Activated T-helper 1 cell treated with Interleukin-2 at 50 U/mL for 16 hours (primary cell): Measurements from ENCODE around the gene PTPRK.
"Not testable (repeated sequence)": the region's sequence is repeated elsewhere in the genome, so short reads cannot be mapped to it uniquely, and the experiment has no call there.

ENCODE experiments used
- DNase-seq: peaks from one replicate; pipeline ENCODE4 v3.0.0-alpha.2; 2020; ENCODE audit warnings: low read depth

PTPRK gene

GRCh38 chr6:128438393-128438792 is 82.0 kb downstream of the PTPRK start:
- no peak for DNase-seq

DNA sequence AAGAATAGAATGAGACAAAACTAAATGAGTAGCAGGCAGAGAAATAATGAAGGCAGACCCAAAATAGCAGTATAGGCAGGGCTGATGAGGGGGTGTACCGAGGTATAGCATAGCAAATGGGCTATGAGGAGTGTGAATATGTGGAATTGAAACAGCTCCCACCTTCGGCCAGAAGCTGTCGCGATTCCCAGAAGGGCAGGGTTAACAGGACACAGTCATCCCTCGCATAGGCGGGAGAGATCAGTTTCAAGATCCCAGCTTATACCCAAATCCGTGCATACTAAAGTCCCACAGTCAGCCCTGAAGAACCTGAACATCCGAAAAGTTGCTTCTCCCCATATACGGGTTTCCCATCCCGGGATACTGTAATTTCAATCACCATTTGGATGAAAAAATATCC is 82.7 kb downstream of the PTPRK start:
- no peak for DNase-seq

DNA sequence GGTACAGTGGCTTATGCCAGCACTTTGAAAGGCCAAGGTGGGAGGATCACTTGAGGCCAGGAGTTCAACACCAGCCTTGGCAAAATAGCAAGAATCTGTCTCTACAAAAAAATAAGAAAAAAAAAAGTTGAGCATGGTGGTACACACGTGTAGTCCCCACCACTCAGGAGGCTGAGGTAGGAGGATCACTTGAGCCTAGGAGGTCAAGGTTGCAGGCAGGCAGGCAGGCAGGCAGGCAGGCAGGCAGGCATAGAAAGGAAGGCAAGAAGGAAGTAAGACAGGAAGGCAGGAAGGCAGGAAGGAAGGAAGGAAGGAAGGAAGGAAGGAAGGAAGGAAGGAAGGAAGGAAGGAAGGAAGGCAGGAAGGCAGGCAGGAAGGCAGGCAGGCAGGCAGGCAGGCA is 85.6 kb downstream of the PTPRK start:
- DNase-seq, result not testable (repeated sequence)

DNA sequence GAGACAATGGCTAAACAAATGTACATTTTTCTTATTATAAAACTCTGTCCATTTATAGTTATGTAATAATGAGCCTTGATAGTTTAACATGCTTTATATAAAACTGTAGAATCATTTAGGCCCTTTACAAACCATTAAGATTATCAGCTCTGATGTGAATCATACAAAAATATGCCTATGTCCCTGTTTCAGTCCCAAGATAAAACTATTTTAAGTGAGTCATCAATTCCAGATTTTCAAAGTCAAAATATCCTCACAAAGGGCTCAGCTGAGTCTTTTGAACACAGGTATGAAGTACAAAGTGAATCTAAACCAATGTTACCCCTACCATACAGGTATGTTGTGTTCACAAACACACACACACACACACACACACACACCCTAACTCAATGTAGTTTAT is 88.0 kb downstream of the PTPRK start:
- DNase-seq, result no peak

- no peak for DNase-seq
These were observed 93.3 kb downstream of the PTPRK start for GRCh38 chr6:128427139-128427538.

GRCh38 chr6:128425856-128426255 is 94.5 kb downstream of the PTPRK start:
- DNase-seq, result no peak

DNA sequence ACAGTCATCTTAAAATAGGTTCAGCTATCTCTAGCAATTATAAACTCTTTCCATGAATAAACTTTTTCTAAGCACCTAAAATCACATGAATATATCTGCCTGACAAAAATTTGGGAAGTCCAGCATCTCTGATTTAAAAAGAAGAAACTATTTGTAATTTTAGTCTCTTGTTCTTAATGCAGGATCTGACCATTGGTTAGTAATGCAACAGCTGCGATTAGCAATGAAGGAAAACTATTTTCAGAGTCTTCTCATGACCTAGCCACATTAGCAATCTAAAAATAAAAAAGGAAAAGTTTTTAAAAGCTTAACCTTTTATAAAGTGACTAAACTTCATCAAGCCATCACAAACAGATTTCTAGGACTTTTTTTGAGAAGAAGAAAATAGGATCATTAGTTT is 97.5 kb downstream of the PTPRK start:
- DNase-seq, result no peak

GRCh38 chr6:128422200-128422599 is 98.2 kb downstream of the PTPRK start:
- DNase-seq, result no peak

- DNase-seq, result no peak
These were observed 98.6 kb downstream of the PTPRK start for GRCh38 chr6:128421788-128422187.

GRCh38 chr6:128417698-128418097 is 102.7 kb downstream of the PTPRK start:
- no peak for DNase-seq

DNA sequence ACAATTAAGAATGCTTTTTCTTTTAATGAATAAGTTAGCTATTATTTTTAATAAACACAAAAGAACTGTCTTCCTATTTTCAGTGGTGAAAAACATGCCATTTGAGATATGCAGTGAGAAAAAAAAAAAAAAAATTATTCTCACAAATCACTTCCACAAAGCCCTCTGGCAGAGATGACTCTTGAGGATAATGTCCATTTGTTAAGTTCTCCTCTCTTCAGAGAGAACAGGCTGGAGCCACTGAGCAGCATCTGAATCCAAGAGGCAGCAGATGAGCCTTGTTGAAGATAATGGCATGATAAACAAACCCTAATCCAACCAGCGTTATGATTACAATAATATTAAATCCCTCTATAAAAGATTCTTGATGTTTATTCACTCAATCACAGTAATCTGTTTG is 105.0 kb downstream of the PTPRK start:
- DNase-seq, result no peak

GRCh38 chr6:128414943-128415342 is 105.5 kb downstream of the PTPRK start:
- no peak for DNase-seq

GRCh38 chr6:128413291-128413690 is 107.1 kb downstream of the PTPRK start:
- no peak for DNase-seq

- DNase-seq, result no peak
These were observed 107.7 kb downstream of the PTPRK start for GRCh38 chr6:128412680-128413079.

DNA sequence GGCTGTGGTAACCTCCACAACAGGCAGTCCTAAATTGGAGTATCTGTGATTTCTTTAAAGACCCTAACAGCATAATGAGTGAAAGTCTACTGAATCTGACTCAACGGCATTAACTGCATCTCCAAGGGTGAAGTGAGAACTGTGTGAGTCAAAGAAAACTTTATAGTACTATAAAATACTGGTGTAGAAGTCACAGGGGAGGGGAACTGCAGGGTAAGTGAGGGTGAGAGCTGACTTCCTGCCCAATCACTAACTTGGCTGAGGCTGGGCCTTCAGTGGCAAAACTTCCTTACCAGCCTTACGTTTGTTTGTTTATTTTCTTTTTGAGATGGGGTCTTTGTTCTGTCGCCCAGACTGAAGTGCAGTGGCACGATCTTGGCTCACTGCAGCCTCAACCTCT is 109.8 kb downstream of the PTPRK start:
- no peak for DNase-seq

DNA sequence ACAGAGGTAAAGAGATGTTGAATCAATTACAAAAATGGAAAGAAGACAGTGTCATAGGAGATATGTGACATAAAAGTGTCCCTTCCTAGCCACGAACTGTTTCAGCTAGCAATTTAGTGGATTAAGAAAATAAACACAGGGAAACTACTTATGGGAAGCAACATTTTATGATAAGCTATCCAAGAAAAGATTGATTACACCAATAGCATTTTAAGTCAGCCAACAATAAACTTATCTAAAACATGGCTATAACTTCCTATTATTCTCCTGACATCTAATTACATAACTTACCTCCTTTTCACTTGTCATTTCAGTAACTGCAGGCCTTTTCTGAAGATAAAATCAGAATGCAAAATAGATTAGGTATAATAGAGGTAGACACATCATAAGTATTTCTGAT is 111.4 kb downstream of the PTPRK start:
- DNase-seq, result no peak

- no peak for DNase-seq
These were observed 113.9 kb downstream of the PTPRK start for GRCh38 chr6:128406453-128406852.

- DNase-seq, result no peak
These were observed 116.6 kb downstream of the PTPRK start for GRCh38 chr6:128403618-128404444.

DNA sequence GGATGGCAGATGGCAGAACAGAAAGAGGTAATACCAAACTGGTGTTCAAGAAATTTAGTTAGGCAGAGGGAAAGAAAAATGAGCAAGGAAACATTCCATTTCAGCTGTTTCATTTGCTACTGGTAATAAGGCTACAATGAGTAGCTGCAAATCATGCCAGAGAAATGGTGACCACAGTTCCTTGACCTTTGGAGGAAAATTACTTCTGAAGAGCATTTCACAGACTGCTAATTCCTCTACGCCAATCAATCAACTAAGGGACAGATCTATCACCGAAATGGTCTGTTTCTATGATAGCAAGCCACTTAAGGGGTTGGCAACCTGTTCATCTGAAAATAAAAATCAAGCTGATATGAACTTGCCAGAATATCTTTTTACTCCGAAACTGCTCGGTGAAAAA is 119.5 kb downstream of the PTPRK start:
- DNase-seq, result no peak

DNA sequence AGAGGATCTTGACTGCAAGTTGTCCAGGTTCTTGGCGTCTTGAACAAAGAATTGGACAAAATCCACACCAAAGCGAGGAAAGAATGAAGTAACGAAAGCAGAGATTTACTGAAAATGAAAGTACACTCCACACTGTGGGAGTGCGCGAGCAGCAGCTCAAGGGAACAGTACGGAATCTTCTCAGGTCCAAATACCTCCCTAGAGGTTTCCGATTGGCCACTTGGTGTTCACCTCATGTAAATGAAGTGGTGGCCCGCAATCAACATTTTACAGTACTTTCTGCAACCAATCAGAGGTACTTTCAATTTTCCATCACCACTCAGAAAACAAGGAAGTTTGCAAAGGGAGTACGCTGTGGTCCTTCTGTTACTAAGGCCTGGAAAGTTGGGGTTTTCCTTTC is 122.4 kb downstream of the PTPRK start:
- no peak for DNase-seq

- DNase-seq, result no peak
These were observed 124.8 kb downstream of the PTPRK start for GRCh38 chr6:128395596-128395995.

DNA sequence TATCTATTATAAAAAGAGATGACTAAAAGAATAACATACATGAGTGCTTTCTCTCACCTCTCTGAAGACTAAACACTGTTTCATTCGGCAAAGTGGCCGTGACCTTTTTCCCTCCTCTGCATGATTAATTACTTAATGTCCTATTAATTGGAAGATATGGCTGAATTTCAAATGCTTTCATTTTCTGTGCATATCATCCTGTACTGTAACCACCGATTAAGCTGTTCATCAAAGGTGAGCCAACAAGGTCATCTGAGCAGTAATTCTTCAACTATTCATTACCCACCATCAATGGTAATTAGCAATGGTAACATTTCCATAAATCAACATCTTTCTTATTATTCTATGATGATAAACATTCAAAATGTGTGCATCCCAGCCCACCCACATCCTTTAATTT is 125.2 kb downstream of the PTPRK start:
- no peak for DNase-seq

DNA sequence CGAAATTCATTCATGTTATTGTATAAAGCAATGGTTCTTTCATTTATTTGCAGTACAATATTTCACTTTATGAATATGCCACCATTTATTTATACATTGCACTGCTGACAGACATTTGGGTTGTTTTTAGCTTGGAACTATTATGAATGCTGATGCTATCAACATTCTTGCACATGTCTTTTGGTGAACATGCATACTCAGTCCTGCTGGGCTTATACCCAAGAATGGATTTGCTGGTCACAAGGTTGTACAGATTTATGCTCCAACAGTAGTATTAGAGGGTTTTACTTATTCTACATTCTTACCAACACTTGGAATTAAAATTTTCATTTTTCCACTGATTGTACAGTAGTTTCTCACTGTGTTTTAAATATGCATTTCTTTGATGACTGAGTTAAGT is 126.2 kb downstream of the PTPRK start:
- no peak for DNase-seq

GRCh38 chr6:128389820-128390534 is 130.4 kb downstream of the PTPRK start:
- DNase-seq, result no peak
